GM19043 (cell line): ENCODE measurements around the gene SCUBE3.

Source experiments
- ATAC-seq: cut with Tn5 transposase; IDR thresholded peaks from one replicate; pipeline ENCODE4 v1.9.1; 2021; ENCODE audit warnings: low read depth; ENCODE audit not compliant: unreplicated experiment

Gene SCUBE3

GRCh38 chr6:35237476-35237875, 23.7 kb downstream of the SCUBE3 start:
- no peak for ATAC-seq

DNA sequence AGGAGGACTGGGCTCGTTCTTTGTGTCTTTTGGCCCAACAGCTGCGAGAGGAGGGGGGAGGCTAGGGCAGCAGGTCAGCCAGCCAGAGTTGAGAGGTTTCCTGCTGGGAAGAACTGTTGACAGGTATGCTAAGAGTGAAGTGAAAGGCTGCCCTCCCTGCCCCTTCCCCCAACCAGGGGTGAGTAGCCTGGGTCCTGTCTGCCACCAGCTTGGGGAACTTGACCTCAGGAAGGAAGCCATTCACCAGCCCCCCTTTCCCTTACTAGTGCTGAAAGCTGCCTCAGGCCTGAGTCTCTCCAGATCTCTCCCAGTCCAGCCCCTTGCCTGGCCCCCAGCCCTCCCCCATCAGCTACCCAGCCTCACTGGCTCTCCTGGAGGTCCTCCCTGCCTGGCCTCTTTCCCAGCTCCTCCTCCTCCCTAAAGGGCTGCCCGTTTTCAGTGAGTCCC, 25.1 kb downstream of the SCUBE3 start:
- no peak for ATAC-seq

DNA sequence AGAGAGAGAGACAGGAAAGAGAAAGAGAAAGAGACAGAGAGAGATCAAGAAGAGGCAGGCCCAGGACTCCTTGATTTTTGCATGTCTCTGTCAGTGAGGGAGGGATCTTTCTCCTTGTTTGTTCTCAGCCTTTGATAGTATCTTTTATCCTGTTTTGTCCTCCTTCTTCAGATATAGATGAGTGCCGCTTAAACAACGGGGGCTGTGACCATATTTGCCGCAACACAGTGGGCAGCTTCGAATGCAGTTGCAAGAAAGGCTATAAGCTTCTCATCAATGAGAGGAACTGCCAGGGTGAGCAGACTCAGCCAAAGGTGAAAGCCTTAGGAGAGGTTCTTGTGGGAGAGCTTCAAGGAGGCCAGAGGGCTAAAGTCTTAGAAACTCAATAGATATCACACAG, 25.8 kb downstream of the SCUBE3 start:
- ATAC-seq, result no peak

GRCh38 chr6:35240838-35241801, 27.4 kb downstream of the SCUBE3 start:
- no peak for ATAC-seq

DNA sequence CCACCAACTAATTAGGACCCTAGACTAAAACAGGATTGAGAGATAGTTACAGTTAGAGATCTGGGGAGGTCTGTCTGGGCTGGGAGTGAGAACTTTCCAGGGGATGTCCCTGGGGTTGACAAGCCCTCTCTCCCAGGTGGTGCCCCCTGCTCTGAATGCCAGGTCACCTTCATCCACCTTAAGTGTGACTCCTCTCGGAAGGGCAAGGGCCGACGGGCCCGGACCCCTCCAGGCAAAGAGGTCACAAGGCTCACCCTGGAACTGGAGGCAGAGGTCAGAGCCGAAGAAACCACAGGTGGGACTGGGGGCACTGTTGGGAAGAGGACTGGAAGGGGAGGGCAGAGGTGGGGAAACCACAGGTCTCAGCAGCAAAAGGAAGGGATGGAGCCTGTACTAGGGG, 28.7 kb downstream of the SCUBE3 start:
- ATAC-seq, result no peak

DNA sequence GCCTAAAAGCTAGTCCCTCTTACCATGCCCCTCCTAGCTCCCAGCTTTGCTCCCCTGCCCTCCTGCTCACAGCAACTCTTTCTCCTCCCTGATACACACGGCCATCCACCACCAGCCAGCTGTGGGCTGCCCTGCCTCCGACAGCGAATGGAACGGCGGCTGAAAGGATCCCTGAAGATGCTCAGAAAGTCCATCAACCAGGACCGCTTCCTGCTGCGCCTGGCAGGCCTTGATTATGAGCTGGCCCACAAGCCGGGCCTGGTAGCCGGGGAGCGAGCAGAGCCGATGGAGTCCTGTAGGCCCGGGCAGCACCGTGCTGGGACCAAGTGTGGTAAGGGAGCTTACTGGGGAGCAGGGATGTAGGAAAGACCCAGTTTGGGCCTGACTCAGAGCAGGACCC, 29.1 kb downstream of the SCUBE3 start:
- no peak for ATAC-seq

- no peak for ATAC-seq
These were observed 29.7 kb downstream of the SCUBE3 start for GRCh38 chr6:35243386-35243958.

DNA sequence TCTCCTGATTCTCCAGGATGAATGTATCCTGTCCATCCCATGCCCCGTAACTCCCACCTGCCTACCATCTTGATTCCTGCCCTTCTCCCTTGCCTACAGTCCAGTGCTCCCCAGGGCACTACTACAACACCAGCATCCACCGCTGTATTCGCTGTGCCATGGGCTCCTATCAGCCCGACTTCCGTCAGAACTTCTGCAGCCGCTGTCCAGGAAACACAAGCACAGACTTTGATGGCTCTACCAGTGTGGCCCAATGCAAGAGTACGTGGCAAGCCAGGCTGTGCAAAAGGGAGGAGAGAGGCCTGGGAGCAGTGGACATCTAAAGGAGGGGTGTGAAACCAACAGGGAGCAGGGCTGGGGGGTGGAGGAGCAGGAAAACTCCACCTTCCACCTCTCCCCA, 30.8 kb downstream of the SCUBE3 start:
- no peak for ATAC-seq

DNA sequence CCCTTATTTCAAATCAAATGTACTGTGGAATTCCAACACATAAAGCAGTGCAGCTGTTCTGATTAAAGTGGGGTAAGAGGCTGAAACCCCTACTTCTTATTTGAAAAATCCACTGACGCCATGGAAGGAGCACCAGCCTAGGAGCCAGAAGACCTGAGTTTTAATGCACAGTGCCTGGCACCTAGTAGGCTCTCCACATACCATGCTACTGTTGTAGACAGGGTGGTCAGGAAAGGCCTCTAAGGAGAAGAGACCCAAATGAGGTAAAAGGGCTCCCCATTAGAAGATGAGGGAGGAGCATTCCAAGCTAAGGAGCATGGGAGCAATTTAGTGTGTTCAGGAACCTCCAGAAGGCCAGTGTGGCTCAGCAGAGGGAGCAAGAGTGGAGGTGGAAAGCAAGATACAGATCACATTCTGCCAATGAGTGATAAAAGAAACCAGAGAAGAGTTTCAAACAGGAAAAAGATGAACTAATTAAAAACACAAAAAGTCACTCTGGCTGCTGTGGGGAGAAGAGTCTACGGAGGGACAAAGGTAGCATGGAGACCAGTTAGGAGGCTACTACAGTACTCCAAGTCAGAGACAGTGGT, 34.0 kb downstream of the SCUBE3 start:
- no peak for ATAC-seq

- ATAC-seq, result no peak
These were observed 34.5 kb downstream of the SCUBE3 start for GRCh38 chr6:35248300-35248699.

- no peak for ATAC-seq
These were observed 35.2 kb downstream of the SCUBE3 start for GRCh38 chr6:35248965-35249364.

DNA sequence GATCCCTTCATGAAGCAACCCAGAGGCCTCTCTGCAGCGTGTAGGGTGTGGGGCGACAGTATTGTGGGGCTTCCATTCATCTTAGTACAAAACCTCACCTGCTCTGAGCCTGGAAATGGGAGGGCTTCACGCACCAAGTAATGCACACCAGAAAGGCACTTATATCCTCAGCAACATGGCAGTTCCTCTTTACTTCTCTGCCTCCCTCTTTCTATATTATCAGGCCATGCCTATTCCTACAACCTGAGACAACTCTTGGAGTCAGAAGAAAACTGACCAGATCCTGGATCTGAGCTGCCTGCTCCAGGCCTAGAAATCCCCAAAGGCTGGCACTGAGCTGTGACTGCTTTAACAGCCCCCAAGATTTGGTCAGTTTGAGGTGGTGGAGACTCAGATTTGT, 38.2 kb downstream of the SCUBE3 start:
- no peak for ATAC-seq

DNA sequence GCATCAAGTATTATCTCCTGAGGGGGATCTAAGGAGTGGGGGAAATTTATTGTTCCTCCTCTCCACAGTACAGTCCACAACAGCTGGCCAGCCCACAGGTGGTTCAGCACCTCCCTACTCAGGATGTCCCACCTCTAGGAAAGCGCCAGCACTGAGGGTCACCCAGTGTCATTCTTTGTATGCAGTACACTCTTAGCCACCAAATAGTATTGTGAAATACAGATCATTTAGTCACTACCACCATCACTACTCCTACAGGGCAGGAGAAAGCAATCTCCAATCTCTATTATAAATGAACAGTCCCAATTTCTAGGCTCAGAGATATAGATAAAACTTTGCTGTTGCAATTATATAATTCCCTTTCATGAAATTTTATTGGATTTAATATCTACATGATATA, 39.5 kb downstream of the SCUBE3 start:
- no peak for ATAC-seq

GRCh38 chr6:35258336-35258735, 44.6 kb downstream of the SCUBE3 start:
- ATAC-seq, result no peak

DNA sequence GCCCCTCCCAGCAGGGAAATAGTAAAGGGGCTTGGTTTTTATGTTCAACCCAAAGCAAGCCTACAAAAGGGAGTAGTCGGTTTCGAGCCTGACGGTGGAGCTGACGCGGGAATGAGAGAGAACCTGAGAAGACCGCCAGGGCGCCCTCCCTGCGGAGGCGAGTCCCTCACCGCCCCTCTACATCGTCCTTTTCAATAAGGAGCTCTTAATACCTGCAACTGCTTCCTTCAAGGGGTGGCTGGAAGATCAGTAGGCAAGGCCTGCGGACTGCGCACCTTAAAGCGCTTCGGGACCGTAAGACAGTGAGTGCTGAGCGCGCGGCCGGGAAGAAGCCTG, 45.1 kb downstream of the SCUBE3 start:
- peak; percentile 9 for ATAC-seq

DNA sequence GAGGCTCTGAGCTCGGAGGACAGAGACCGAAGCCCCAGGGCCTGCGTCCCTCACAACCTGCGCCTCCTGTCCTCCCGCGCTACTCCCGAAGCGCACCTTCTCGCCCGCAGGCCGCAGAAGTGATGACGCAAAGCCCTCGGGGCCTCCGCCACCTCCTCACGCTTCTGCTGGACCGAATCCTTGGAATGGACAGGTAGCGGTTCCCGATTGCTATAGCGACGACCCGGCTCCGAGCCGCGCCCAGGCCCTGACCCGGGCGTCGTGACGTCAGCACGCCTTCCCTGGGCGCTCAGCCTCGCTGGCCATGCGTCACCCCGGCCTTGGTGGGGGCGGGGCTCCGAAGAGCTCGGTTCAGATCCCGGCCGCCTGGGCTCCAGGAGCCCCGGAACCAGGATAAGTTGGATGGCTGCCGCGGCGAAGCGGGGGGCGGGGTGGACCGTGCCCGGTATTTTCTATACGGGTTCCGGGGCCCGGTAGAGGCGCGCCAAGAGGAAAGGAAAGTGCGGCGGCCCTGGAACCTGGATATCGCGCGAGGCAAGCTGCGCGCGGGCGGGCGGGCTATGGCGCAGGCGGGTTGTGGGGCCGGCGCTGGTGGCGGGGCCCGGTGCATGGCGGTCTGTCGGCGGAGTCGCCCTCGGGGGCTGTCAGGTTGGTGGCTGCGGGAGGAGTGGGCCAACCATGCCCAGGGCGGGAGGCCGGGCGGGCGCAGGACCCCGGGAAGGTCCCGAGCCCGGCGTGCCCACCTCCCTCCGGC, 45.6 kb downstream of the SCUBE3 start, which contains the start of gene ZNF76:
Gene ZNF76 (plus strand): TSS at position 542 of the 754 bp plus-strand sequence. CDS start 21,417 bp downstream, outside the sequence.
- ATAC-seq, result peak; percentile 84

GRCh38 chr6:35259948-35260590, 46.3 kb downstream of the SCUBE3 start:
- peak; percentile 31 for ATAC-seq

GRCh38 chr6:35260591-35261570, 47.1 kb downstream of the SCUBE3 start:
- no peak for ATAC-seq

- ATAC-seq, result no peak
These were observed 48.8 kb downstream of the SCUBE3 start for GRCh38 chr6:35262596-35262995.
